DMS 273 (cell line): ENCODE data around the gene BZW2.

Source experiments
- DNase-seq: peaks from one replicate; lab custom pipeline; 2025; ENCODE audit not compliant: unreplicated experiment; lab: John Stamatoyannopoulos, UW

BZW2 gene

GRCh38 chr7:16644636-16645592 lies 1.1 kb upstream of the BZW2 start:
- peak; percentile 67 for DNase-seq

- DNase-seq = peak; percentile 70
Observed at GRCh38 chr7:16646472-16647072, 591 bp downstream of the BZW2 start.

- DNase-seq = peak; percentile 48
Observed at GRCh38 chr7:16647435-16647960, 1.5 kb downstream of the BZW2 start.

- peak; percentile 25 for DNase-seq
Observed at GRCh38 chr7:16648551-16648950, 2.6 kb downstream of the BZW2 start.

GRCh38 chr7:16649196-16649595 lies 3.2 kb downstream of the BZW2 start:
- no peak for DNase-seq

- no peak for DNase-seq
Observed at GRCh38 chr7:16650266-16650665, 4.3 kb downstream of the BZW2 start.

- peak; percentile 73 for DNase-seq
Observed at GRCh38 chr7:16651396-16652239, 5.6 kb downstream of the BZW2 start.

GRCh38 chr7:16652240-16652583 lies 6.2 kb downstream of the BZW2 start:
- no peak for DNase-seq

GRCh38 chr7:16652888-16653287 lies 6.9 kb downstream of the BZW2 start:
- peak; percentile 69 for DNase-seq

GRCh38 chr7:16655394-16655793 lies 9.4 kb downstream of the BZW2 start:
- no peak for DNase-seq

- DNase-seq = peak; percentile 19
Observed at GRCh38 chr7:16656141-16656540, 10.2 kb downstream of the BZW2 start.

GRCh38 chr7:16657656-16658279 lies 11.8 kb downstream of the BZW2 start:
- peak; percentile 97 for DNase-seq

- DNase-seq = peak; percentile 35
Observed at GRCh38 chr7:16659854-16660497, 14.0 kb downstream of the BZW2 start.

- peak; percentile 86 for DNase-seq
Observed at GRCh38 chr7:16660702-16661464, 14.9 kb downstream of the BZW2 start.

- no peak for DNase-seq
Observed at GRCh38 chr7:16661924-16662323, 15.9 kb downstream of the BZW2 start.

GRCh38 chr7:16667355-16667754 lies 21.4 kb downstream of the BZW2 start:
- no peak for DNase-seq

GRCh38 chr7:16668049-16668858 lies 22.3 kb downstream of the BZW2 start:
- peak; percentile 54 for DNase-seq

- DNase-seq = no peak
Observed at GRCh38 chr7:16668978-16669377, 23.0 kb downstream of the BZW2 start.

GRCh38 chr7:16669581-16669980 lies 23.6 kb downstream of the BZW2 start:
- DNase-seq = no peak
